ENCODE measurements around the gene OR4K13. TPM values are rescaled to one million over a fixed set of nuclear protein-coding genes. Genes with fewer than 3 reads are reported as not detected.

The OR4K13 gene
- polyA plus RNA-seq, 1 donor (not counting 4 experiments of a cell fraction or from before 2014, with no cell fraction given), result not detected

DNA sequence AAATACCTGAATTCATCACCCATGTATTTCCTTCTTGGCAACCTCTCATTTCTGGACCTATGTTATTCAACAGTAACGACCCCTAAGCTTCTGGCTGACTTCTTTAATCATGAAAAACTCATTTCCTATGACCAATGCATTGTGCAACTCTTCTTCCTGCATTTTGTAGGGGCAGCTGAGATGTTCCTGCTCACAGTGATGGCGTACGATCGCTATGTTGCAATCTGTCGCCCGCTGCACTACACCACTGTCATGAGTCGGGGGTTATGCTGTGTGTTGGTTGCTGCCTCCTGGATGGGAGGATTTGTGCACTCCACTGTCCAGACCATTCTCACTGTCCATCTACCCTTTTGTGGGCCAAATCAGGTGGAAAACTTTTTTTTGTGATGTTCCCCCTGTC lies 33.5 kb downstream of the OR4K13 start:
- Histone ChIP-seq H2AFZ (ENCODE audit: control insufficient read depth, low read length) (no peak overlapping the region), H3K4me2 (ENCODE audit: control insufficient read depth, extremely low read depth, insufficient read depth, low read depth, low read length) (no peak overlapping the region), H3K9me3 (ENCODE audit: control insufficient read depth, low read depth, low read length) (no peaks in the 10 kb centered on the region), H3K4me1 (ENCODE audit: control insufficient read depth, extremely low read depth, insufficient read depth, low read length) (no peaks in the 10 kb centered on the region), H3K79me2 (ENCODE audit: control insufficient read depth, insufficient read depth, low read length) (no peaks in the 10 kb centered on the region), H3K4me3 (ENCODE audit: control insufficient read depth in 2 of 3, extremely low read depth in 1 of 3, insufficient read depth in 2 of 3, low read depth in 1 of 3, low read length in 3 of 3) (no peak overlapping the region), H3K27ac (ENCODE audit: control insufficient read depth, insufficient read depth, low read length) (no peak overlapping the region), H3K36me3 (ENCODE audit: control insufficient read depth in 2 of 2, extremely low read depth in 1 of 2, insufficient read depth in 2 of 2, low read length in 2 of 2) (no peaks in the 10 kb centered on the region), H3K9me1 (ENCODE audit: control insufficient read depth, extremely low read depth, insufficient read depth, low read length) (no peaks in the 10 kb centered on the region), H3K27me3 (ENCODE audit: control insufficient read depth, extremely low read depth, insufficient read depth, low read length) (no peaks in the 10 kb centered on the region), H3K9ac (ENCODE audit: control insufficient read depth, extremely low read depth, insufficient read depth, low read length) (no peak overlapping the region), H4K20me1 (ENCODE audit: control insufficient read depth, extremely low read depth, insufficient read depth, low read length) (no peaks in the 10 kb centered on the region)
- DNase-seq (ENCODE audit: low read depth, low spot score), result no peak
- dilution Hi-C loops (cut with MboI; ENCODE audit: extremely low pct_ligation_motif_present, low sequenced_read_pairs), result no loop called here
- no peak for FAIRE-seq
- TF ChIP-seq, protein P1, sequence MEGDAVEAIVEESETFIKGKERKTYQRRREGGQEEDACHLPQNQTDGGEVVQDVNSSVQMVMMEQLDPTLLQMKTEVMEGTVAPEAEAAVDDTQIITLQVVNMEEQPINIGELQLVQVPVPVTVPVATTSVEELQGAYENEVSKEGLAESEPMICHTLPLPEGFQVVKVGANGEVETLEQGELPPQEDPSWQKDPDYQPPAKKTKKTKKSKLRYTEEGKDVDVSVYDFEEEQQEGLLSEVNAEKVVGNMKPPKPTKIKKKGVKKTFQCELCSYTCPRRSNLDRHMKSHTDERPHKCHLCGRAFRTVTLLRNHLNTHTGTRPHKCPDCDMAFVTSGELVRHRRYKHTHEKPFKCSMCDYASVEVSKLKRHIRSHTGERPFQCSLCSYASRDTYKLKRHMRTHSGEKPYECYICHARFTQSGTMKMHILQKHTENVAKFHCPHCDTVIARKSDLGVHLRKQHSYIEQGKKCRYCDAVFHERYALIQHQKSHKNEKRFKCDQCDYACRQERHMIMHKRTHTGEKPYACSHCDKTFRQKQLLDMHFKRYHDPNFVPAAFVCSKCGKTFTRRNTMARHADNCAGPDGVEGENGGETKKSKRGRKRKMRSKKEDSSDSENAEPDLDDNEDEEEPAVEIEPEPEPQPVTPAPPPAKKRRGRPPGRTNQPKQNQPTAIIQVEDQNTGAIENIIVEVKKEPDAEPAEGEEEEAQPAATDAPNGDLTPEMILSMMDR (optimal IDR thresholded peaks at IDR 0.05 in 1 of 3, IDR thresholded peaks at IDR 0.05 in 1 of 3, conservative IDR thresholded peaks at IDR 0.05 in 1 of 3; ENCODE audit: extremely low read depth in 1 of 3, insufficient read depth in 2 of 3, low read length in 3 of 3), result no peak
- TF ChIP-seq EZH2 (IDR thresholded peaks at IDR 0.05; ENCODE audit: low read length), result no peak

DNA sequence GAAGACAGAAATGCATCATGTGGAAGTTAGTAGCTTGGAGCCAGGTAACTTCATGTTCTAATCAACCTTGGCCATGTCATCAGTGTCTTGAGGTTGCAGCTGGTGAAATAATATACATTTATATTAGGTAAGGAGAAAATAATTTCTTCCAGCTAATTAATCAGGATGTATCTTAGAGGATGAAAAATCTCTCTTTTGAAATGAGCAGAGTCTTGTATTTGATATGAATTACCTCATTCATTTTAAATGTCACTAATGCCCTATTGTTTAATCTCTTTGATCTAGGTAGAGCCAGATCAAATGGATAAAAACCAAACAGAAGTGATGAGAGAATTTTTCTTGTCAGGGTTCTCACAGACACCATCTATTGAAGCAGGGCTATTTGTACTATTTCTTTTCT lies 34.0 kb downstream of the OR4K13 start, which contains the start of gene OR4Q2:
OR4Q2 (plus strand) TSS at position 301 of the 400 bp plus-strand sequence.
- Histone ChIP-seq H3K9me3 (ENCODE audit: control insufficient read depth, low read depth, low read length) (no peaks in the 10 kb centered on the region), H3K4me3 (ENCODE audit: control insufficient read depth in 2 of 3, extremely low read depth in 1 of 3, insufficient read depth in 2 of 3, low read depth in 1 of 3, low read length in 3 of 3) (no peak within 1 kb of the TSS), H3K4me2 (ENCODE audit: control insufficient read depth, extremely low read depth, insufficient read depth, low read depth, low read length) (no peak within 1 kb of the TSS), H2AFZ (ENCODE audit: control insufficient read depth, low read length) (no peak within 1 kb of the TSS), H3K27me3 (ENCODE audit: control insufficient read depth, extremely low read depth, insufficient read depth, low read length) (no peaks in the 10 kb centered on the region), H3K27ac (ENCODE audit: control insufficient read depth, insufficient read depth, low read length) (no peak within 1 kb of the TSS), H3K9me1 (ENCODE audit: control insufficient read depth, extremely low read depth, insufficient read depth, low read length) (no peaks in the 10 kb centered on the region), H3K36me3 (ENCODE audit: control insufficient read depth in 2 of 2, extremely low read depth in 1 of 2, insufficient read depth in 2 of 2, low read length in 2 of 2) (no peaks in the 10 kb centered on the region), H4K20me1 (ENCODE audit: control insufficient read depth, extremely low read depth, insufficient read depth, low read length) (no peaks in the 10 kb centered on the region), H3K79me2 (ENCODE audit: control insufficient read depth, insufficient read depth, low read length) (no peaks in the 10 kb centered on the region), H3K4me1 (ENCODE audit: control insufficient read depth, extremely low read depth, insufficient read depth, low read length) (no peaks in the 10 kb centered on the region), H3K9ac (ENCODE audit: control insufficient read depth, extremely low read depth, insufficient read depth, low read length) (no peak within 1 kb of the TSS)
- dilution Hi-C loops (cut with MboI; ENCODE audit: extremely low pct_ligation_motif_present, low sequenced_read_pairs), result no loop called here
- no peak for DNase-seq (ENCODE audit: low read depth, low spot score)
- no peak for FAIRE-seq
- TF ChIP-seq, protein P1 (optimal IDR thresholded peaks at IDR 0.05 in 1 of 3, IDR thresholded peaks at IDR 0.05 in 1 of 3, conservative IDR thresholded peaks at IDR 0.05 in 1 of 3; ENCODE audit: extremely low read depth in 1 of 3, insufficient read depth in 2 of 3, low read length in 3 of 3), result no peak
- TF ChIP-seq EZH2 (IDR thresholded peaks at IDR 0.05; ENCODE audit: low read length), result no peak

All from keratinocyte (primary cell).